HG02973 (cell line): ENCODE results near the gene TAF4.
"Not testable (repeated sequence)": the region's sequence is repeated elsewhere in the genome, so short reads cannot be mapped to it uniquely, and the experiment has no call there.

Source experiments
- ATAC-seq: cut with Tn5 transposase; IDR thresholded peaks from one replicate; pipeline ENCODE4 v1.9.1; 2021; ENCODE audit warnings: moderate library complexity; ENCODE audit not compliant: unreplicated experiment

TAF4 gene

GRCh38 chr20:61949714-61950640 is 115.7 kb downstream of the TAF4 start:
- no peak for ATAC-seq

- no peak for ATAC-seq
These were observed 116.3 kb downstream of the TAF4 start for GRCh38 chr20:61949363-61949713.

- no peak for ATAC-seq
These were observed 116.9 kb downstream of the TAF4 start for GRCh38 chr20:61948586-61949362.

GRCh38 chr20:61948056-61948455 is 117.6 kb downstream of the TAF4 start:
- not testable (repeated sequence) for ATAC-seq

- ATAC-seq = not testable (repeated sequence)
These were observed 120.2 kb downstream of the TAF4 start for GRCh38 chr20:61945495-61945894.

GRCh38 chr20:61944967-61945366 is 120.7 kb downstream of the TAF4 start:
- ATAC-seq = not testable (repeated sequence)

- no peak for ATAC-seq
These were observed 123.2 kb downstream of the TAF4 start for GRCh38 chr20:61942526-61942925.

GRCh38 chr20:61941721-61942405 is 123.8 kb downstream of the TAF4 start:
- no peak for ATAC-seq

GRCh38 chr20:61940976-61941720 is 124.5 kb downstream of the TAF4 start:
- ATAC-seq = no peak

GRCh38 chr20:61940491-61940890 is 125.2 kb downstream of the TAF4 start:
- no peak for ATAC-seq

- no peak for ATAC-seq
These were observed 125.9 kb downstream of the TAF4 start for GRCh38 chr20:61939691-61940360.

- ATAC-seq = no peak
These were observed 126.6 kb downstream of the TAF4 start for GRCh38 chr20:61938839-61939690.

GRCh38 chr20:61937963-61938838 is 127.5 kb downstream of the TAF4 start:
- ATAC-seq = no peak

- ATAC-seq = no peak
These were observed 128.3 kb downstream of the TAF4 start for GRCh38 chr20:61937146-61937962.

GRCh38 chr20:61936701-61937131 is 129.0 kb downstream of the TAF4 start:
- ATAC-seq = no peak

- no peak for ATAC-seq
These were observed 129.6 kb downstream of the TAF4 start for GRCh38 chr20:61935926-61936700.
